Upper lobe of left lung (tissue), 4 donors: ENCODE results near the gene ZFPL1.

Source experiments
- CTCF ChIP-seq, 6 experiments: fragments of 450-650 bp in 4 of 6; fragments of 200-600 bp in 2 of 6; sonication (generic) in 2 of 6; IDR thresholded peaks; one replicate each; pipeline ENCODE4 v1.5.1; 2016 to 2019; ENCODE audit warnings: antibody characterized with exemption in 6 of 6
- POLR2AphosphoS5 ChIP-seq, 2 donors: sonication (generic); formaldehyde crosslinking; IDR thresholded peaks; one replicate each; pipeline ENCODE4 v1.5.1; 2017; ENCODE audit warnings: antibody characterized with exemption in 2 of 2

DNA sequence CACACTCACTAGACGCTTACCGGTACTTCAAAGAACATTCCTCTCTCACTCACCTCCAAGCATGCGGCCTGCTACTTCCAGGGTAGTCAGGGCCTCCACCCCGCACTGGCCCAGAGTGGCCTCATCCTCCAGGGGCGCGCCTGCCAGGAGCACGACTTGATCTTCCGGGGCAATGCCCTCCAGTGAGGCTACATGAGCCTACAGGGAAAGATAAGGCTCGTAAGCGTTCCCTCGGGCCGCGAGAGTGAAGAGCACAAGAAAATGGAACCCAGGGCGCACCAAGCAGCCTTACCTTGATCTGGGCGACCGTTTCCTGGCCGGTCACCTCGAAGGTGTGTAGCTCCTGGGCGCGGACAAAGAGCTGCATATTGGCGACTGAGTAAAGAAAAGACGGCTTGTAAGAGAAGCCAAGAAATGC lies 37.4 kb downstream of the ZFPL1 start:
- TF ChIP-seq CTCF (IDR thresholded peaks at IDR 0.05) (no peak), POLR2AphosphoS5 (IDR thresholded peaks at IDR 0.05) (no peak)
